ENCODE measurements around the gene SAFB.

DNA sequence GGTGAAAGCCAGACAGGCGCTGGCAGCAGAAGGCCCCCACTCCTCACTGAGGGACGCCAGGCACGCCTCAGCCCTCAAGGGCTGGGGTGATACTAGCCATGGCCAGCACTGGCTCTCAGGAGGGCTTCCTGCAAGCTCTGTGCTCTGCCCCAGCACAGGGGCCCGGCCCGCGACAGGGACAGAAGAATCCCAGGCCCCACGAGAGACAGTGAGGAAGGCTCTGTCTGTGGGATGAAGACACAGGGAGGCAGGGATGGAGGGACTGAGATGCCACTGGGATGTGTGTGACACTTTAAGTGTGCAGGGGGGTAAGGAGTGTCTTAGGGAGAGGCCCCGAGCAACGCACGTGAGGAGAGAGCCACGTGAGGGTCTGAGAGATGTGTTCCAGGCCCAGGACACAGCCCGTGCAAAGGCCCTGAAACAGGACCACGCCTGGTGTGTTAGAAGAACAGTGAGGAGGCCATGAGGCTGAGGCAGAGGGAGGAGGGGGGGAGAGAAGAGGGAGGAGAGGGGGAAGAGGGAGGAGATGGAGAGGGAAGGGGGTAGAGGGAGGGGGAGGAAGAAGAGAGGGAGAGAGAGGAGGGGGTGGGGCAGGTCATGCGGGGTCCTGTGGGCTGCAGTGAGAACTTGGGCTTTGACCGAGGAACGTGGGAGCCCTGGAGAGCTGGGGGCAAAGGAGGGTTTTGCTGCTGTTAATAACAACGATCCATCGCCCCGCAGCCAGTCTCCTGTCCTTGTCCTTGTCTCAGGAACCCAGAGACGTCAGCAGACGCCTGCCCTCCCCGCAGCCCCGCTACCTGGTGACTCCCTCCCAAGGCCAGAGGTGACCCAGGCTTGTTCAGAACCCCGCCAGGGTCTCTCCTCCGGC is 74.4 kb downstream of the SAFB start:
- no peak for TF ChIP-seq EZH2 (IDR thresholded peaks at IDR 0.05; ENCODE audit: insufficient read depth, poor library complexity, severe bottlenecking)
- no peak for TF ChIP-seq EZH2phosphoT487 (IDR thresholded peaks at IDR 0.05; ENCODE audit: insufficient read depth, low read depth)
